Type B pancreatic cell (in vitro differentiated cells): Measurements from ENCODE around the gene CCDC150. TPM values are rescaled to one million over a fixed set of nuclear protein-coding genes. Genes with fewer than 3 reads are reported as not detected.

Source experiments
- DNase-seq: peaks from one replicate; pipeline ENCODE4 v3.0.0; 2021; ENCODE audit warnings: mixed read lengths; ENCODE audit not compliant: unreplicated experiment; ENCODE audit errors: extremely low spot score
- H3K27ac Mint-ChIP-seq: 2 replicates; pipeline ENCODE4 v1.8.0; 2021; ENCODE audit warnings: mild to moderate bottlenecking, mixed read lengths
- H3K27me3 Mint-ChIP-seq: 2 replicates; pipeline ENCODE4 v1.8.0; 2021; ENCODE audit warnings: mixed read lengths
- H3K36me3 Mint-ChIP-seq: 2 replicates; pipeline ENCODE4 v1.8.0; 2021; ENCODE audit warnings: mixed read lengths
- H3K4me1 Mint-ChIP-seq: one replicate; pipeline ENCODE4 v1.8.0; 2021; ENCODE audit warnings: mixed read lengths; ENCODE audit not compliant: unreplicated experiment
- H3K4me3 Mint-ChIP-seq: 2 replicates; pipeline ENCODE4 v1.8.0; 2021; ENCODE audit warnings: mild to moderate bottlenecking, mixed read lengths
- H3K9me3 Mint-ChIP-seq: 2 replicates; pipeline ENCODE4 v1.8.0; 2021; ENCODE audit warnings: mixed read lengths
- CTCF ChIP-seq: fragments of 200-600 bp; sonication (generic); conservative IDR thresholded peaks from 2 replicates; pipeline ENCODE4 v1.5.0; 2021; ENCODE audit warnings: antibody characterized with exemption, mild to moderate bottlenecking
- total RNA-seq: library from RNA; stranded (reverse); gene quantifications from 2 replicates; pipeline ENCODE4 v1.2.1, GENCODE V29; 2021; ENCODE audit warnings: low replicate concordance

CCDC150 gene
- total RNA-seq, 1 donor from 2014 or later = 32.5 TPM

GRCh38 chr2:196592911-196593881 is 46.3 kb upstream of the CCDC150 start, which contains the start of gene HECW2:
Gene HECW2 (minus strand): TSS chr2:196593554.
- peak; percentile 9 for TF ChIP-seq CTCF
- Mint-ChIP-seq H3K9me3 (no peaks in the 10 kb centered on the region), H3K27me3 (peaks cover 48% of the 10 kb centered on the region), H3K27ac (peak within 1 kb of the TSS; percentile 80), H3K4me1 (peaks cover 44% of the 10 kb centered on the region), H3K36me3 (no peaks in the 10 kb centered on the region), H3K4me3 (peak within 1 kb of the TSS; percentile 96)
- DNase-seq = peak; percentile 79

- DNase-seq = no peak
- peaks cover 49% of the 10 kb centered on the region for H3K27me3 Mint-ChIP-seq
- peak overlapping the region; percentile 50 for H3K27ac Mint-ChIP-seq
- TF ChIP-seq CTCF = no peak
- H3K36me3 Mint-ChIP-seq = no peaks in the 10 kb centered on the region
- peak overlapping the region; percentile 89 for H3K4me3 Mint-ChIP-seq
- no peaks in the 10 kb centered on the region for H3K9me3 Mint-ChIP-seq
- H3K4me1 Mint-ChIP-seq = peaks cover 44% of the 10 kb centered on the region
These were observed 45.4 kb upstream of the CCDC150 start for GRCh38 chr2:196594158-196594557.

- Mint-ChIP-seq H3K36me3 (no peaks in the 10 kb centered on the region), H3K27ac (no peak overlapping the region), H3K9me3 (no peaks in the 10 kb centered on the region), H3K4me3 (no peak overlapping the region), H3K4me1 (peaks cover 20% of the 10 kb centered on the region), H3K27me3 (peaks cover 32% of the 10 kb centered on the region)
- TF ChIP-seq CTCF = no peak
- no peak for DNase-seq
These were observed 42.0 kb upstream of the CCDC150 start for GRCh38 chr2:196597531-196597930.

- no peak for TF ChIP-seq CTCF
These were observed 41.1 kb upstream of the CCDC150 start for GRCh38 chr2:196598412-196598811.

GRCh38 chr2:196598846-196599245 is 40.7 kb upstream of the CCDC150 start:
- H3K27ac Mint-ChIP-seq = no peak overlapping the region
- no peaks in the 10 kb centered on the region for H3K9me3 Mint-ChIP-seq
- no peaks in the 10 kb centered on the region for H3K36me3 Mint-ChIP-seq
- H3K4me1 Mint-ChIP-seq = peaks cover 16% of the 10 kb centered on the region
- no peak for TF ChIP-seq CTCF
- peaks cover 28% of the 10 kb centered on the region for H3K27me3 Mint-ChIP-seq
- no peak for DNase-seq
- H3K4me3 Mint-ChIP-seq = no peak overlapping the region

More at GRCh38 chr2:196598412-196598811, 41.1 kb upstream of the CCDC150 start:
- H3K4me1 Mint-ChIP-seq = peaks cover 20% of the 10 kb centered on the region
- peaks cover 32% of the 10 kb centered on the region for H3K27me3 Mint-ChIP-seq
- H3K27ac Mint-ChIP-seq = no peak overlapping the region
- DNase-seq = no peak
- no peaks in the 10 kb centered on the region for H3K9me3 Mint-ChIP-seq
- no peaks in the 10 kb centered on the region for H3K36me3 Mint-ChIP-seq
- no peak overlapping the region for H3K4me3 Mint-ChIP-seq
